GM19240 (cell line): ENCODE data around the gene FUT6.
"Not testable (repeated sequence)": the region's sequence is repeated elsewhere in the genome, so short reads cannot be mapped to it uniquely, and the experiment has no call there.

Source experiments
- DNase-seq: peaks from one replicate; pipeline ENCODE4 v3.0.0; 2011; ENCODE audit warnings: low spot score; ENCODE audit not compliant: insufficient read length

FUT6 gene

DNA sequence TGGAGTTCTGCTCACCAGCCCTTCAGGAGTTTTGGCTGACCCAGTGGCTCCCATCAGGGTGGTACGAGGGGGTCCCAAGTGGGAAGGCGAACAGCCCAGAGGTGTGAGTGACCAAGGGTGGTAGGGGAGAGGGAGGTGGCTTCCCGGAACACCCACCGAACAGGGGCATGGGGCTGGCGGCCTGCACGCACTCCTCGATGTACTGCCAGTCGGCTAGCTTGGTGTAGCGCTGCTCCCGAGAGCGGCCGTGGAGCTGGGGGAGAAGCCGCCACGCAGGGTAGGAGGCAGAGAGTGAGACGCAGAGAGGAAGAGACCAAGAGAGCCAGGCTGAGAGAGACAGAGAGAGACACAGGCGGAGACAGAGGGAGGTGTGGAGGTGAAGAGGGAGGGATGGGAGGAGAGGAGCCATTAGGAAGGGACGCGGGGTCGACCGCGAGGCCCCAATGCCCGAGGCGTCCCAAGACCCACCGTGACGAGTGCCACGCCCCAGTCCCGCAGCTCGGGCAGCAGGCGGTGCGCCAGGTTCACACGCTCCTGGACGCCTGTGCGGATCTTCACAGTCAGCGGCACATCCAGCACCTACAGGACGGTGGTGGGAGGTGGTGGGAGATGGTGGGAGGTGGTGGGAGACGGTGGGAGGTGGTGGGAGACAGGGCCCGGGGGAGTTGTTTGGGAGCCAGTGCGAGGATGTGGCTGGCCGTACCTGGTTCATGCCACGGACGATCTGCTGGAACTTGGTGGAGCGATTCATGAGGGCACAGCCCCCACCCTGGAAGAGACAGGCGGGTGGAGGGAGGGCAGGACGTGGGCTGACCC, 52.7 kb downstream of the FUT6 start:
- DNase-seq: no peak

DNA sequence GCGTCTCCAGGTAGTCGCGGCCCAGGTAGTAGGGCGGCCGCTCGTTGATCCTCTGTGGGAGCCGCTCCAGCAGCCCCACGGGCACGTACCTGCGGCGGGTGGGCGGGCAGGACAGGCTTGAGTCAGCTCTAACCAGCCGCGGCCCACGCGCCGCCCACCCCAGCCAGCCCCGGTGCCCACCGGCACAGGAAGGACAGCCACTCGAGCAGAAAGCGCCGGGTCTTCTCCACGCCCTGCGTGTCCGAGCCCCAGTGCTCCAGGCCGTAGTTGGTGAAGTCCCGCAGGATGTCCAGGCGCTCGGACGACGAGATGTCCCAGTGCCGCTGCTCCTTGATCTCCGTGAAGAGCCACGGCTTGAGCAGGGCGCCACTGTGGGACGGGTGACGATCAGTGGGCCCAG, 54.1 kb downstream of the FUT6 start:
- no peak for DNase-seq

DNA sequence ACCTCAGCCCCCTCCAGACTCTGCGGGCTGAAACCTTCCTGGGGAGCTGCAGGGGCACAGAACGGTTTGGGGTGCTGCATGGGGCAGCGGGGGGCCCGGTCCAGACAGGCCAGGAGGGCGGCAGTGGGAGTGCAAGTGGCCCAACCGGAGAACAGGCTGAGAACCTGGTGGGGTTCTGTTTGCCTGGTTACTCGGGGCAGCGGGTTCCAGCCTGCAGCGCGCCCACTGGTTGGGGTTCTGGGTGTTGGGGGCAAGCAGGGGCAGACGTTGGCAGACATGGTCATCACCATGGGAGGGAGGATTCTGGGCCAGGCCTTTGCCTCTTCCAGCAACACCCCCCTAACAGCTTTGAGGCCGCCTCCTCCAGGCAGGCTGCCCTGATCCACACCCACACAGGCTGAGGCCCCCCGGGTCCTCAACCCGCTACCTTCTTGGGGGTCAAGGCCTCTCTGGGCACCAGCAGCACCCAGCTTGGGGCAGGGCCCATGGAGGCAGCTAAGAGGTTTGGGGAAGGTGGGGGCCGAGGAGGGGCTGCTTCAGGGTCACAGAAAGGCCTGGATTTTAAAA, 54.8 kb downstream of the FUT6 start, which contains the start of gene PRR22:
TSS of gene PRR22 (minus strand) at position 166 of the 567 bp plus-strand sequence. CDS start at position 80, 86 bp downstream.
- no peak for DNase-seq

DNA sequence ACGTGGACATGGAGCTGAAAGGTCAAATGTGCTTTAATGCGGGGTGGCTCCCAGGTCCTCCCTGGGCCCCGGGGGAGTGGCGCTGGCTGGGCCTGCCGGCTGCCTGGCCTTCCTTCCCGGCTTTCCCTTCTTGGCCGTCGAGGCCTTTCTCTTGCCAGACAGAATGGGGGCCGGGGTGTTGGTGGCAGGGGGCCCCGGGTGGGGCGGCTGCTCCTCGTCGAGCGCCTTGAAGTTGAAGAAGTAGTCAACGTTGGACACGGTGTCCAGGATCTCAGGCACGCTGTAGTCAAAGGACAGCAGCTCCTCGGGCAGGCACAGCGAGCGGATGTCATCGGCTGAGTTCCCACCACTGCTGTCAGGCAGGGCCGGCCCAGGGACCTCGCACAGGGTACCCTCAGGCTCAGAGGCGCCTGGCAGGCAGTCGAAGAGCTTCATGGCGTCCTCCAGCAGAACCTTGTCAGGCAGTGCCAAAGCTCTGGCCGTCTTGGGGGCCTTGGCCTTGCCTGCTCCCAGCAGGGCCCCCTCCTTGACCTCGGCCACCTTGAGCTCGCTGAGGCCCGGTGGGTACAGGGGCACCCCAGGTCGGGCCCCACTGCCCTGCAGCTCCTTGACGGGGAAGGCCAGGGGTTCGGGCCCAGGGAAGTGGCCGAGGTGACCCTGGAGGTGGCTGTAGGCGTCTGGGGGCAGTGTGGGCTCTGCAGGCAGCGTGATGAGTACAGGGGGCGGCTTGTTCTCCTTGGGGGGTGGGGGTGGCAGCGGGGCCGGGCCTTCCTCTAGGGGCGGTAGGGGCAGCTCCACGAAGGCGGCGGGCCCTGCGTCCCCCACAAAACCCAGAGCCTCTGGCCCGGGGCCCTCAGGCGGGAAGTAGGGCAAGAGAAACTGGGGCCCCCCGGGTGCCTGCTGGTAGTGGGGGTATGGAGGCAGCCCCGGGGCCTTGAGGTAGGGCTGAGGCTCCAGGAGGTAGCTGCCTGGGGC, 56.3 kb downstream of the FUT6 start:
- no peak for DNase-seq

DNA sequence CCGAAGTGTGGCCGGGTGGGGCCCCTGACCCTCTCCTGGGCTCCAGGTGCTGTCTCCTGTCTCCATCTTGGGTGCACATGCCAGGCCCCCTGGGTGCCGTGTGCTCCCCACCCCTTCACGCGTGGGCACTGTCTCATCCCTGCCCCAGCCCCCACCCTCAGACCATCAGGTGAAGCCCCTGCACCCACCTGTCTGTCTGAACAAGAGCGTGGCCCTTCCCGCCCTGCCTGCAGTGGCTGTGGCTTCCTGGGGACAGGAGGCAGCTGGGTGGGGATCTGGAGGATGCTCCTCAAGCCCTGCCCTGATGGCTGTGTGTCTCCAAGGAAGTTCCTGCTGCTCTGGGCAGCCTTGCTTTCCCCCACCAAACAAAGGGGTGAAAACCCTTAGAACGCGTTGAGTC, 57.2 kb downstream of the FUT6 start:
- DNase-seq: no peak

DNA sequence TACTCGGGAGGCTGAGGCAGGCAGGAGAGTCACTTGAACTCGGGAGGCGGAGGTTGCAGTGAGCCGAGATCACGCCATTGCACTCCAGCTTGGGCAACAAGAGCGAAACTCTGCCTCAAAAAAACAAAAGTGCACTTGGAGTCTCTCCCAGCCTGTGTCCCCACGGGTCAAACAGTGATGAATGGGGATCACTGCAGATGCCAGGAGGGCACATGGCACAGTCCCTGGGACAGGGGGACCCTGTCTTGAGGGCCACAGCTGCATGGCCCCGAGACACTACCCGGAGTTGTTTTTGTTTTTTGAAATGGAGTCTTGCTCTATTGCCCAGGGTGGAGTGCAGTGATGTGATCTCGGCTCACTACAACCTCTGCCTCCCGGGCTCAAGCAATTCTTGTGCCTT, 58.6 kb downstream of the FUT6 start:
- not testable (repeated sequence) for DNase-seq
